ENCODE data around the gene PCSK5. TPM values are rescaled to one million over a fixed set of nuclear protein-coding genes. Genes with fewer than 3 reads are reported as not detected.

The PCSK5 gene
- total RNA-seq, 2 experiments from 2014 or later, result 0.76 TPM; not detected in 1

- TF ChIP-seq CTCF (conservative IDR thresholded peaks at IDR 0.05; ENCODE audit: low read length) (no peak), EZH2phosphoT487 (IDR thresholded peaks at IDR 0.05; ENCODE audit: borderline replicate concordance, low read depth, low read length) (no peak)
- Histone ChIP-seq H3K27ac (ENCODE audit: low read depth, low read length, poor library complexity, severe bottlenecking) (no peak overlapping the region), H3K4me1 (ENCODE audit: insufficient read depth, low read length, poor library complexity, severe bottlenecking) (no peaks in the 10 kb centered on the region), H3K4me3 (ENCODE audit: low read depth, low read length, poor library complexity, severe bottlenecking) (no peak overlapping the region), H3K79me2 (ENCODE audit: insufficient read depth, low read depth, low read length) (no peaks in the 10 kb centered on the region), H2AFZ (ENCODE audit: low read length) (no peak overlapping the region), H3K4me2 (ENCODE audit: low read length) (no peak overlapping the region), H4K20me1 (ENCODE audit: insufficient read depth, low read length) (no peaks in the 10 kb centered on the region), H3K9me2 (ENCODE audit: insufficient read depth, low read length) (no peaks in the 10 kb centered on the region), H3K9me3 (ENCODE audit: low read length) (no peaks in the 10 kb centered on the region), H3K36me3 (ENCODE audit: insufficient read depth, low read length) (no peaks in the 10 kb centered on the region)
- POLR2A ChIA-PET, result interaction anchor here (0.6 to 0.9 kb wide), 3 partner anchors 51 to 674 kb away, joined by 3 read pairs; no protein-coding TSS in a partner anchor
- DNase-seq (ENCODE audit: low spot score), result no peak
- intact Hi-C loops (cut with micrococcal nuclease; ENCODE audit: unreplicated experiment), result no loop called here
- no TSS peak for BruUV-seq (replicated peaks)
- CTCF ChIA-PET (ENCODE audit: unreplicated experiment), result no interaction called here
Measured at GRCh38 chr9:75910731-75911130, 20.3 kb downstream of the PCSK5 start.

- no peak overlapping the region for H3K4me3 ChIP-seq (ENCODE audit: low read depth, low read length, poor library complexity, severe bottlenecking)
- H3K4me1 ChIP-seq (ENCODE audit: insufficient read depth, low read length, poor library complexity, severe bottlenecking), result no peaks in the 10 kb centered on the region
- no peak overlapping the region for H2AFZ ChIP-seq (ENCODE audit: low read length)
- H3K4me2 ChIP-seq (ENCODE audit: low read length), result no peak overlapping the region
- TF ChIP-seq EZH2phosphoT487 (IDR thresholded peaks at IDR 0.05; ENCODE audit: borderline replicate concordance, low read depth, low read length), result no peak
- TF ChIP-seq CTCF (conservative IDR thresholded peaks at IDR 0.05; ENCODE audit: low read length), result no peak
- BruUV-seq (replicated peaks), result no TSS peak
- H3K79me2 ChIP-seq (ENCODE audit: insufficient read depth, low read depth, low read length), result no peaks in the 10 kb centered on the region
- no peaks in the 10 kb centered on the region for H3K36me3 ChIP-seq (ENCODE audit: insufficient read depth, low read length)
- no peak for DNase-seq (ENCODE audit: low spot score)
- intact Hi-C loops (cut with micrococcal nuclease; ENCODE audit: unreplicated experiment), result no loop called here
- CTCF ChIA-PET (ENCODE audit: unreplicated experiment), result no interaction called here
- POLR2A ChIA-PET, result interaction anchor here (0.9 kb wide), 1 partner anchor 52 kb away, joined by 3 read pairs; no protein-coding TSS in a partner anchor
- no peaks in the 10 kb centered on the region for H3K9me3 ChIP-seq (ENCODE audit: low read length)
- H3K9me2 ChIP-seq (ENCODE audit: insufficient read depth, low read length), result no peaks in the 10 kb centered on the region
- no peaks in the 10 kb centered on the region for H4K20me1 ChIP-seq (ENCODE audit: insufficient read depth, low read length)
- no peak overlapping the region for H3K27ac ChIP-seq (ENCODE audit: low read depth, low read length, poor library complexity, severe bottlenecking)
Measured at GRCh38 chr9:75911390-75911789, 20.9 kb downstream of the PCSK5 start.

- no TSS peak for BruUV-seq (replicated peaks)
Measured at GRCh38 chr9:75912951-75913350, 22.5 kb downstream of the PCSK5 start.

More at GRCh38 chr9:75912951-75913350, 22.5 kb downstream of the PCSK5 start:
- TF ChIP-seq EZH2phosphoT487 (IDR thresholded peaks at IDR 0.05; ENCODE audit: borderline replicate concordance, low read depth, low read length), result no peak
- no peak for TF ChIP-seq CTCF (conservative IDR thresholded peaks at IDR 0.05; ENCODE audit: low read length)
- no peak overlapping the region for H3K4me2 ChIP-seq (ENCODE audit: low read length)
- no peaks in the 10 kb centered on the region for H3K36me3 ChIP-seq (ENCODE audit: insufficient read depth, low read length)
- intact Hi-C loops (cut with micrococcal nuclease; ENCODE audit: unreplicated experiment), result no loop called here
- H3K9me3 ChIP-seq (ENCODE audit: low read length), result no peaks in the 10 kb centered on the region
- H4K20me1 ChIP-seq (ENCODE audit: insufficient read depth, low read length), result no peaks in the 10 kb centered on the region
- no peak overlapping the region for H2AFZ ChIP-seq (ENCODE audit: low read length)
- H3K27ac ChIP-seq (ENCODE audit: low read depth, low read length, poor library complexity, severe bottlenecking), result no peak overlapping the region
- H3K4me3 ChIP-seq (ENCODE audit: low read depth, low read length, poor library complexity, severe bottlenecking), result no peak overlapping the region
- DNase-seq (ENCODE audit: low spot score), result no peak
- CTCF ChIA-PET (ENCODE audit: unreplicated experiment), result no interaction called here
- H3K4me1 ChIP-seq (ENCODE audit: insufficient read depth, low read length, poor library complexity, severe bottlenecking), result no peaks in the 10 kb centered on the region
- no peaks in the 10 kb centered on the region for H3K9me2 ChIP-seq (ENCODE audit: insufficient read depth, low read length)
- POLR2A ChIA-PET, result interaction anchor here (1.3 to 1.7 kb wide), 2 partner anchors 12 to 13 kb away, joined by 3 to 9 read pairs; no protein-coding TSS in a partner anchor
- H3K79me2 ChIP-seq (ENCODE audit: insufficient read depth, low read depth, low read length), result no peaks in the 10 kb centered on the region

All from OCI-LY7 (cell line).